GM21528 (cell line): ENCODE results near the gene TCP11L2.
"Not testable (repeated sequence)": the region's sequence is repeated elsewhere in the genome, so short reads cannot be mapped to it uniquely, and the experiment has no call there.

Experiments
- ATAC-seq: cut with Tn5 transposase; IDR thresholded peaks from one replicate; pipeline ENCODE4 v1.9.1; 2021; ENCODE audit warnings: mild to moderate bottlenecking, moderate library complexity; ENCODE audit not compliant: unreplicated experiment, low FRiP score

Gene TCP11L2

DNA sequence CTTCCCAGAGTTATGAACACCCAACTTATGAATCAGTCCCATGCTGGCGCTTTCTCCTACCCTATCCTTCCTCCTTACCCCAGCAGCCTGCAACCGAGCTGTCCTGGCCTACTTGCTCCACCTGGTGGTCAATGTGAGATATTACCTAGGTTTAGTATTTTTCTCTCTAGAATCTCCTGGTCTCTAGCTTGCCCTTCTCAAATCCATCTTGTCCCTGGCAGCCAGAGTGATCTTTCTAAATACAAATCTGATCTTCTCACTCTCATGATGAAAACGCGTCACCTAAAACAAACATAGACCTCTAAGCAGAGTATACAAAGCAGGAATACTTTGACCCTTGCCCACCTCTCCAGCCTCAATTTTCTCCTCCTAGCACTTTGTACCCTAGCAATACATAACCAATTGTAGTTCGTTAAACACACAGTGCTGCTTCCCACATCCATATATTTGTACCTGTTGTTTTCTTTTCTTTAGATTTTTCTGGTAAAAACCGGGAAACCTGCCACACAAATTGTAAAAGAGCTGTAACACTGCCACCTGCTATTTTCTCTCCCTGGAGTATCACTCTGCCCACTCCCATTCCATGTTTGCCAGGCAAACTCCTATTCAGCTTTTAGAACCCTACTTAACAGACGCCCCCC lies 20.0 kb upstream of the TCP11L2 start:
- no peak for ATAC-seq

DNA sequence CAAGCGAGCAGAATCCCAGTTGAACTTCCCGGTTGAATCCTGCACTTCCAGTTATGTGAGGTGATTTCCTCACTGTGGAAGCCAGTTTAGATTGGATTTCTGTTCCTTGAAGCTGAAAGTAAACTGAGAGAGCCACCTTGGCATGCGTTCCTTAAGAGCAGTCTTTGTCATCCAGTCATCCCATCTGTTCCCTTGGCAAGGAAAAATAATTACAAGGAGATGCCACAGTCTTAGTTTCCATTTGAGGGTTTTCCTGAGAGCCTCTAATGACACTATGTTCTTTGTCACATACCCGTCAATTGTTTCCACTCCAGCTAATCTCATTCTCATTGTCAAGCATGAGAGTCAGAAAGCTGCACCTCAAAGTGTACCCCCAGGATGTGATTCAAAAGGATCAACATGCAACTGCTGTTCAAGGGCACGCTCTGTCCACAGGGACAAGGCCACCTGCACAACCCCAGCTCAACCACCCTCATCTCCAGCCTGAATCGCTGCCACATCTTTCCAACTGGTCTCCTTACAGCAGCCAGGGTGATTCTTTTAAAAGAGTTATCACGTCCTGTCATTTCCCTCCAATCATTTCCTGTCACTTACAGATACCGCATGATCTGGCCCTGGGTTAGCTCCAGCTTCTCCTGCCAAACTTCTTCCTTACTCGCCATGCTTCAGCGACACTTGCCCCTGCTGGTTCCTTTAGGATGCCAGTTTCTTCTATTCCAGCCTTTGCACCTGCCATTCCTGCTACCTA lies 18.0 kb upstream of the TCP11L2 start:
- ATAC-seq: no peak

DNA sequence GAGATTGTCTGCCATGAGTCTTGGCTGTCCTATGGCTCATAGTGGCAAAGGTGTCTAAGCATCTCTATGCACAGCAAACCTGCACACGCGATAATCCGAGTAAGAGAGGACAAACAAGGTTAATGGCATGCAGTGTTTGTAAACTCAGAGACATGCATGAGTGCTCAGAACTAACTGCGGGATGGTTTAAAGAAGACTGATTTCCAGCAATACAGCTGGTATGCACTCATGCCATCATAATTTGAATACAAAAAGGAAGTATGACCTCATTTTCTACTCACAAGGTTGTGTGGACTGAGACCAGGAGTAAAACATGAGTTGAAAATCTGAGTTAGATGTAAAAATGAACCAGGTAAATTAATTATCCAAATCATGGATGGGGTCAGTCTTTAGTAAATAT lies 16.6 kb upstream of the TCP11L2 start:
- ATAC-seq: no peak

DNA sequence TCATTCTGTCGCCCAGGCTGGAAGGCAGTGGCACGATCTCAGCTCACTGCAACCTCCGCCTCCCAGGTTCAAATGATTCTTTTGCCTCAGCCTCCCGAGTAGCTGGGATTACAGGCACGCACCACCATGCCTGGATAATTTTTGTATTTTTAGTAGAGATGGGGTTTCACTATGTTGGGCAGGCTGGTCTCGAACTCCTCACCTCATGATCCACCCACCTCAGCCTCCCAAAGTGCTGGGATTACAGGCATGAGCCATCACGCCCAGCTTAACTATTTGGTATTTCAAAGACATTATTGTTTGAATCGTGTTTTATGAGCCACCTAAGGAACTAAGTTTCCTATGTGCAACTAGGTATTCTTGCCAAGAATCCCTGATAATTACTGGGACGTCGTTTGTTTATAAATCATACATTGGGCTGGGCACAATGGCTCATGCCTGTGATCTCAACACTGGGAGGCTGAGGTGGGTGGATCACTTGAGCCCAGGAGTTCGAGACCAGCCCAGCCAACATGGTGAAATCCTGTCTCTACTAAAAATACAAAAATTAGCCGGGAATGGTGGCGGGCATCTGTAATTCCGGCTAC lies 15.9 kb upstream of the TCP11L2 start:
- not testable (repeated sequence) for ATAC-seq

DNA sequence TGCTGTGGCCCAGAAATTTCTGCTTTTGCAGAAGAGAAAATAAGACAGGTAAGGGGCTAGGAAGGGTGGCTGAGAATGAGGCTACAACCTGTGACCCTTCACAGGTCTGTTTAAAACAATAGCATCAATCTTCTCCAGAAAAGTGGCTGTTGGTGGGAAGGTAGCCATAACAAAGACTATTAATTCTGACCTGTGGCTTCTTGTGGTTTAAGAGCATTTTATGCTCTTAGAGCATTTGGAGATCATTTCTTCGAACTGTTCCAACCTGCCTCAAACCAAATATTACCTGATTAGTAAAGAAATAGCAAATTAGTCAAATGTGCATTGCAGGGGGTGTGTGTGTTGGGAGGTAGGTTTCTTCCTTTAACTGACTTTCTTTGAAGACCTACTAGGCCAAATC lies 15.2 kb upstream of the TCP11L2 start:
- ATAC-seq: no peak

DNA sequence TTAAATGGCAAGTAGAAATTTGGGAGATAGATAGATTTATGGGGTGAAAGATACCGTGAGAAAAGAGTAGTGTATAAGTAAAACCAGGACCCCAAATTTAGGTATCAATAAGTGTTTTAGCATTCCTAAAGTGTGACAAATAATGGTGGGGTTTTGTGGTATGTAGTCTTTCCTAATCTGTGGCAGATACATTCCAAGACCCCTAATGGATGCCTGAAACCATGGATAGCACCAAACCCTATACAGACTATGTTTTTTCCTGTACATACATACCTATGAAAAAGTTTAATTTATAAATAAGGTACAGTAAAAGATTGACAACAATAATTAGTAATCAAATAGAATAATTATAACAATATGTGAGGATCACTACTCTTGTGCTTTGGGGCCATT lies 14.4 kb upstream of the TCP11L2 start:
- ATAC-seq: no peak

DNA sequence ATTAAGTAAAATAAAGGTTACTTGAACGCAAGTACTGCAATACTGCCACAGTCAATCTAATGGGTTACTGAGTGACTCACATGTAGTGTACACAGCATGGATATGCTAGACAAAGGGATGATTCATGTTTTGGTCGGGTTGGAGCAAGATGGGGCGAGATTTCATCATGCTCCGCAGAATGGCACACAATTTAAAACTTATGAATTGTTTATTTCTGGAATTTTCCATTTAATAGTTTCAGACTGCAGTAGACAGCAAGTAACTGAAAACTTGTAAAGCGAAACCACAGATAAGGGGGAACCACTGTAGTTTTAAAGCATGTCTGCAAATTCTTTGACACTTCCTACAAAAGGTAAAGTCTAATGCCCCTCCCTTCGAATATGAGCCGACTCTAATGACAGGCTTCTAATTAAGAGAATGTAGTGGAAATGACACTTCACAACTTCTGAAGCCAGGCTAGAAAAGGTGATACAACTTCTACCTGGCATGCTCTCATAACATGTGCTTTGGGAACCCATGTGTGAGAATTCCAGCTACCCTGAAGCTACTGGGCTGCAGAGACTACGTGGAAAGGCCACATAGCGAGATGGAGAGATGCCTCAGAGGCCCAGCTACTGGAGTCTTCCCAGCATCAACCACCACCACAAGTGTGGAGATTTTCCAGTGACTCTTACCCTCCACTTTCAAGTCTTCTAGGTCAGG lies 13.9 kb upstream of the TCP11L2 start:
- ATAC-seq: no peak

DNA sequence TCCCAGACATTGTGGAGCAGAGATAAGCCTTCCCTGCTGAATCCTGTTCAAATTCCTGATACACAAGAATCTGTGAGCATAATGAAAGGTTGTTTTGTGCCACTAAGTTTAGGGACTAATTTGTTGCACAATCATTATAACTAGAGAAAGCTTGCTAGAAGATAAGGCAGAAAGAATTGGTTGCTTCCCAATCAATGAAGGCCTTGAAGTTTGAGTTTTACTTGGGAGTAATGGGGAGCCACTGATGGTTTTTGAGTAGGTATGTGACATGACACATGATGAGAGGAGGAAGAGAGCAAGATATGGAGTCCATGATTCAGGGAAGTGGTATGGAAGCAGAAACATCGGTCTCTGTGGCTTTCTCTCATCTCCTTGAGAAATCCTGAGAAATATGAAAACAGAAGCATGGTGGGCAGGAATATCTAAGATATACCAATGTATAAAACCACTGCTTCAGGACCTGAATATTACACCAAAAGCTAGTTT lies 13.3 kb upstream of the TCP11L2 start:
- ATAC-seq: no peak

DNA sequence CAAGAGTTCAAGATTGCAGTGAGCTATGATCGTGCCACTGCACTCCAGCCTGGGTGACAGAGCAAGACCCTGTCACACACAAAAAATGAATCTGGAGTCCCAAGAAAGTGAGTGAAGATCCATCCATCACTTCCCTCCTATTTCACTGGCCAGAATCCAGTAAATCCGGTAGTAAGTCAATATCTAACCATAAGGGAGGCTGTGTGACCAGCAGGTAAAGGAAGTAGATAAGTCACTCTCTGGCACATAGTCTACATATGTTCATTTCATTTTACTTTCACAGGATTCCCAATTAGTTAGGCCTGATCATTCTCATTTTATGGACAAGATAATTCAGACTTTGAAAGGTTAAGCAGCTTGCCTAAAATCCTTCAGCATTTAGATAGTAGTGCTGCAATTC lies 11.9 kb upstream of the TCP11L2 start:
- ATAC-seq: no peak

DNA sequence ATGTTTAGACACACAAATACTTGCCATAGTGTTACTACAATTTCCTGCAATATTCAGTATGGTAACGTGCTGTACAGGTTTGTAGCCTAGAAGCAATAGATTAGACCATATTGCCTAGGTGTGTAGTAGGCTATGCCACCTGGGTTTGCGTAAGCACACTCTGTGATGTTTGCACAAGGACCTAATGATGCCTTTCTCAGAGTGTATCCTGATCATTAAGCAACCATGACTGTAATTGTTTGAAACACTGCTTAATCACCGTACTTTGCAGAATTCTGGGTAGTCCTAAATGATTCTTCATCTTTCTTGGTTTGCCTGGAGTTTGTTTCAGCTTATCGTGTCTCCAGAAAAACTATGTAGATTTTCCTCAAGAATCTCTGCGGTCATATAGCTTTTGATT lies 11.2 kb upstream of the TCP11L2 start:
- no peak for ATAC-seq

DNA sequence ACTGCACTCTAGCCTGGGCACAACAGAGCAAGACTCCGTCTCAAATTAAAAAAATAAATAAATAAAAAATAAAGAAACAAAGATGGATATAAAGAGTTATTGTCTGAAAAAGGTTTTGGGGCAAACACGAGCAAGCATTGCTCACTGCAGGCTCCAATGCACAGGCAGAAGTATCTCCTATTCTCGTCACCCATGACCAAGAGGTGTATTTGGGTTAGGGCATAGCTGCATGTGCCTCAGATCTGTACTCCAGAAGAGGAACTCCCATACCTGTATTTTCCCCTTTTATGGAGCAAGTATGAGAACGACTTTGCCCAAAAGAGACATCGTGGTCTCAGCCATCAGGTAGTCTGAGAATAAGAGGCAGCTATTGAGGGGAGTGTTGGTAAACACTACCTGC lies 10.2 kb upstream of the TCP11L2 start:
- ATAC-seq: no peak

DNA sequence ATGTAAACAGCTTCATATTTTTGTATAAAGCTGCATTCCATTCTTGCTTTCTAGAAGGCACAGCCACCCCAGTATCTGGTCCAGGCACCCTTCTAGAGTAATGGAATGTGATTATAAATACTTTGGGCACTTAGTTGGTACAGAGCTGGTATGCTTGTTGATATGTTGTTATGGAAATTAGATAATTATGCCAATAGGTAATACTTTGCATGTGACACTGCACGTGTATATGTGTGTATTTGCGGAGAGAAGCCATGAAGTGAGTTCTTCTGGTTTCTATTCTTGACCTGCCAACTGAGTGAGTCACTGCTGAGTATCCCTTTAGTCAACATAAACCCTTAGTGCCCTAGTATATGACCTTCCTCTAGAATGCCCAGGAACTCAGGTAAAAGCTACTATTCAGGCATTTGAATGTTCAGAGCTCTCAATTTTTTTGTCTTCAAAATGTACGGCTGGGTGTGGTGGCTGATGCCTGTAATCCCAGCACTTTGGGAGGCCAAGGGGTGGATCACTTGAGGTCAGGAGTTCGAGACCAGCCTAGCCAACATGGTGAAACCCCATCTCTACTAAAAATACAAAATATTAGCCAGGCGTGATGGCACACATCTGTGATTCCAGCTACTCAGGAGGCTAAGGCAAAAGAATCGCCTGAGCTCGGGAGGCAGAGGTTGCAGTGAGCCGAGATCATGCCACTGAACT lies 6.2 kb upstream of the TCP11L2 start:
- ATAC-seq: no peak

DNA sequence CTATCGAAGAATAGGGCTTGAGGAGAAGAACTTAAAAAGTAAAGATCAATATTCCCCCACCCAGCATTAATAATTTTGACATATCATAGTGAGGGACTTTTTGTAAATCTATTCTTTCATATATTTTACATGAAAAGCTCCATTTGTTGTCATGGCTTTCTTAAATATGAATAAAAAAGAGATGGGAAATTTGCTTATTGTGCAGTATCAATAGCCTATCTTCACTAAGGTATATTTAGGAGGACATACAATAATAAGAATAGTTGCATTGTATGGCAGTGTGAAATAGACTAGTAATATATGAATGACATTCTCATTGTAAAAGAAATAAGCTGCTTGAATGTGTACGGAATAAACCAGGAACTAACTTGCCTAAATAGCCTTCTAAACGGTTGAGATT lies 5.5 kb upstream of the TCP11L2 start:
- ATAC-seq: no peak

DNA sequence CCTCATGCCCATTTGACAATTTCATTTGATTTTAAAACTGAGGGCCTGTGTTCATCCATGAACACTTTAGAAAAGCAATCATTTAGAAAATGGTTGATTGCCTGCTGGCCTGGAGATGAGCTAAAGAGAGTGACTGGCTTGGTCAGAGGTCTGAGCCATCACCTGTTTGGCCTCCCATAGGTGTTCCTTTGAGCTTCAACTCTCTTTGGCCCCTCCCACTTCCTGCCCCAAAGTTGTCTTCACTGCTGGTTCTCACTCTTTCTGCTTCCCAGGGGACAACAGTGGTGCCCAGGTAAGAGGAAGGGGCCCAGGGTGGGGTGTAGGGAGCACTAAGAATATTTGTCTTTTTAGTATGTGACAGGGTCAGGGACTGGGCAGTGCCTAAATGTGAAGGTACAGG lies 4.9 kb upstream of the TCP11L2 start:
- no peak for ATAC-seq

DNA sequence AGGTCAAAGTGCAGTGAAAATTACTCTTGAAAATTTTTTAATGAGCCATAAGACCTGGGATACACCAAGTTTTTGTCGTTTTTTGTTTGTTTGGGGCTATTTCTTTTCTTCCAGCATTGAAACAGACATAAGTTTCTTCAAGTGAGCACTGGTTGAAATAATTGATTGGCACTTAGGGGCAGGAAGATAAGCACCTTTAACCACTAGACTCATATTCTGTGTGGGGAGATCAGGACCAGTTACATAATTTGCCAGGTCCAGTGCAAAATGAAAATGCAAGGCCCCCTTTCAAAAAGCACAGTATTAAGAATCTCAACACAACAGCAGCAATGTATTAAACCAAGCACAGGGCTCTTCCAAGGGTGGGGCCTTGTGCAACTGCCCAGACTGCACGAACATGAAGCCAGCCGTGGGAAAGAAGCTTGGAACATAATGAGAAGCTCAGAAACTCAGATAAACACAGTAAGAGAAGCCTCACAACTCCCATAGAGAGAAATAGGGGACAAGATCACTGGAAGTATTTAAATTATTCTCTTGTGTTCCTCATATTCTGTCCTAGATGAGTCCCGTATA lies 3.2 kb upstream of the TCP11L2 start:
- no peak for ATAC-seq

DNA sequence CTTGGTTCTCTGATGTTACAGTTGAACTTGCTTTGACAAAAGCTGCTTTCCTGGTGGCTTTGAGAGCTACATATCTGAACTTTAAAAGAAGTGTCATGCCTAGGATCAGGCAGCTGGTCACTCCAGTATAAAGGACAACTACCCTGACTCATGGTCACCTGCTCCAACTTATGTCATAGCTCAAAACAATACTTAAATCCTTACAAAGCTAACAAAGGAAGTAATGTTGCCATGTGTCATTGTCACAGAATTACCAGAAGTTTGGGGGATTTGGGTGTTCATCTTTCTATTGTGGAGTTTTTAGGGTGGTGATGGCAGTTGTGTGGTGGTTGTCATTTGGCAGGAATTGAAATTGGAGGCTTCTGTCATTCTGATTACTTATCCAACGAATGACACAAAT lies 1.8 kb upstream of the TCP11L2 start:
- no peak for ATAC-seq

DNA sequence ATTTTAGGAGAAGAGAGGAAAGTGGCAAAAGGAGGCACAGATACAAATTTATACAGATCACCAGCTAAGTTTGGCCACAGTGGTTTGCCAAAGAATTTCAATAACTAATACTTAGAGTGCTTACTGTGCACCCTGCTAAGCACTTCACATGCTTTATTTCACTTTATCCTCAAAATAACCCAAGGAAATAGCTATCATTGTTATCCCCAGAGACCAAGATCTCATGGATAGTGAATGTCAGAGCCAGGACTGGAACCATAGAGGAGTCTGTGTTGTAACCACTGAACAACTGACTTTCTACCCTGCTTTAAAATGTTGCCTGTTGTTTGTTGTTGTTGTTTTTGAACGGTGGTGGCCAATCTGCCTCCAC lies 1.3 kb upstream of the TCP11L2 start:
- ATAC-seq: no peak

DNA sequence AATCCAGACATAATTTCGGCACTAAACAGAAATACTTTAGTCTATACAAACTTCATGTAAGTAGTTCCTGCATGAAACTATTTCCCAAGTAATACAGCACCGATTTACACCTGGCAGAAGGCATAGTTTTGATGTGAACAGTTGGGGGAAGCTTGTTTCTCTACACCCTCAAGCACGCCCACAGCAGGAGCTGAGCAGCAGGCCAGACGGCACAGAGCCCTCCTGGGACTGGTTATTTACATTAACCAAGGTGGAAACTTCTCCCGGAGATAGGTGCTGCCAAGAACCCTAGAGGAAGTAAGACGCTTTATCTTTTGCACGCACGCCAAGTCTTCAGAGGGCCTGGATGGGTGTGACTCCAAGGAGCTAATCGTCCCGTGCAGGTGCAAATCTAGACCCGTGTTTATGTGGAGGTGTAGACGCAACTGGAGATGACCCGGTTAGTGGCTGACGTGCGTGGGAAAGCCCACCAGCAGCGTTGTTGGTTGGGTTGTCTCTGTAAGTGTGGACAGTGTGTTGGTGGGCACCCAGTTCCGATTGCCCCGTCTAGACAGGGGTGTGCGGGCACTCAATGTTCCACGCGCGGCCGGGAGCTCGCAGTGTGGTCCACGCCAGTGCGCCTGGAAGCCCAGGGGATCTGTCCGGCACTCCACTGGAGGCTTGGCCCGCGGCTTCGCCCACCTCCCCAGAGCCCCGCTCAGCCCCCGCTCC lies 767 bp upstream of the TCP11L2 start:
- peak; percentile 59 for ATAC-seq

DNA sequence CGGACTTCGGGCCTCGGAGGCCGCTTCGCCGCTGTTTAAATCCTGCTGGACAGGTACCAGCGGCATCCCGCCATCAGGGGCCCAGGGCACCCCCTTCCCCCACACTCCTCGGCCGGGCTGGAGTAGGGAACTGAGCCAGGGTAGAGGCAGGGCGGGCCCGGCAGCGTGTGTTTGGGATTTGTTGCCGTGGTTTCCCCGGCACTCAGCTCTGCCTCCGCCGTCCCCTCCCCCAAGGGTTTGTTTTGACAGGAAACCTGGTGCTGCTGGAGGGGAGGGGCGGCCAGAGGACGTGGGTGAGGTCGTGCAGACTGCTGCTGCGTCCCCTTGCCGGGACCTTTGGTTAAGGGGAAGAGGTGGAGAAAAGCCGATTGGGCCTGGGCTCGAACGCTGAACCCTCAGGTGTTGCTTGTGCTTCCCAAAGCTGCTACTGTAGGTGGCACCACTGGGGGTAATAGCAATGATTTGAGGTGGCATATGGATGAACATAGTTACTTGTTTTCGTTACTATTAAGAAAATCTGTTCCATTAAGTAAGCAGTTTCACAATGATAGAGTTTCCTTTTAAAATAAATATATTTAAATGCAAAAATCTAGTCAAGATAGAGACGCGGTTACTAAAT lies 778 bp downstream of the TCP11L2 start:
- no peak for ATAC-seq
